Large intestine (tissue), 3 donors: ENCODE measurements around the gene SH3BGRL3. TPM values are rescaled to one million over a fixed set of nuclear protein-coding genes. Genes with fewer than 3 reads are reported as not detected.
A peak's percentile ranks its signal among the peaks of the same experiment; 100 is the strongest.

Experiments
- DNase-seq, 2 donors: peaks; one replicate each; pipeline versions ENCODE4 v3.0.0 to v3.0.0-alpha.2; 2013
- H3K27ac ChIP-seq: one replicate; pipeline ENCODE4 v1.5.1; 2013; ENCODE audit warnings: low read length
- H3K27me3 ChIP-seq: 2 replicates; pipeline ENCODE4 v1.6.1; 2013; ENCODE audit warnings: low read length; ENCODE audit not compliant: control insufficient read depth, insufficient read depth
- H3K36me3 ChIP-seq: 2 replicates; pipeline ENCODE4 v1.6.1; 2013; ENCODE audit warnings: low read length; ENCODE audit not compliant: control insufficient read depth, insufficient read depth
- H3K4me1 ChIP-seq: one replicate; pipeline ENCODE4 v1.6.1; 2013; ENCODE audit warnings: low read length; ENCODE audit not compliant: control insufficient read depth, insufficient read depth
- H3K4me3 ChIP-seq: one replicate; pipeline ENCODE4 v1.5.1; 2013; ENCODE audit warnings: low read length
- H3K9me3 ChIP-seq: one replicate; pipeline ENCODE4 v1.6.1; 2013; ENCODE audit warnings: mild to moderate bottlenecking, low read depth, low read length, moderate library complexity; ENCODE audit not compliant: control insufficient read depth
- WGBS: methylation state at CpG from one replicate; pipeline ENCODE4 v1.1.5; 2013; ENCODE audit warnings: low lambda C conversion rate; ENCODE audit not compliant: insufficient coverage; 5-methylcytosine and 5-hydroxymethylcytosine counted together
- polyA plus RNA-seq: library from polyadenylated mRNA; unstranded; fragments of 120-200 nt; gene quantifications from one replicate; pipeline ENCODE4 v1.2.1, GENCODE V29; 2013

SH3BGRL3 gene
- polyA plus RNA-seq, 1 donor, result 87.3 TPM

DNA sequence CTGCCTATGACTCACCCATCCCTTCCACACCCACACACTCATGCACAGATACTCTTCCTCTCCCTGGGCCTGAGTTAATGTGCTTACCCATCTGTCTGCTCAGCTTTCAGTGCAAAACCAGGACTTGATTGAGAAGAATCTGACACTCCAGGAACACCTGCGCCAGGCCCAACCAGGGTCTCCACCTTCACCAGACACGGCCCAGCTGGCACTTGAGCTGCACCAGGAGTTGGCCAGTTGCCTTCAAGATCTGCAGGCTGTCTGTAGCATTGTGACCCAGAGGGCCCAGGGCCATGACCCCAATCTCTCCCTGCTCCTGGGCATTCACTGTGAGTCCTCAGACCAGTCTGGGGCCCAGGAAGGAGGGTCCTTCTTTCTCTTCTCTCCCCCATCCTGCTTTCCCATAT lies 3.5 kb upstream of the SH3BGRL3 start:
- Histone ChIP-seq H3K27ac (peak overlapping the region; percentile 89), H3K27me3 (no peaks in the 10 kb centered on the region), H3K4me1 (peaks cover 49% of the 10 kb centered on the region), H3K4me3 (no peak overlapping the region), H3K9me3 (no peaks in the 10 kb centered on the region), H3K36me3 (peaks cover 12% of the 10 kb centered on the region)
- DNase-seq, result no peak
- no CpG with 5 or more reads among the region's 2 CpGs for WGBS

DNA sequence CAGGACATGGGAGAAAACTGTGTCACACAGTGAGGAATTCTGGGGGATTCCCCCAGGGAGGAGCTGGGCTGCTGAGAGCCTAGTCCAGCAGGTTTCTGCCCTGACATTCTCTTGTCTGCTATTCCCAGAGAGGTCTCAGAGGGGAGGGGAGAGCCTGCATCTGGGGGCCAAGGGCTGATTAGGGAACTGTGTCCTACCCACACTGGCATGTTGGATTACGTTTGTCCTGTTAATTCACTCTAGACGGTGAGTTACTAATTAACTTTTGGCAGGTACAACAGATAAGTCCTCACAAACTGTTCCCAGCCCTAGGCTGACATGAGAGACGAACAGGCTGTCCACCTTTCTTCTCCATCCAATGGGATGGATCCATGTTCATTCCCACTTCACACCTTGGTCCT lies 2.6 kb upstream of the SH3BGRL3 start:
- peak overlapping the region; percentile 89 for H3K27ac ChIP-seq
- H3K4me3 ChIP-seq, result no peak overlapping the region
- H3K36me3 ChIP-seq, result peaks cover 7% of the 10 kb centered on the region
- 30% methylated on average over 2 of the region's 3 CpGs for WGBS
- peak; percentile 80 to 91 for DNase-seq
- no peaks in the 10 kb centered on the region for H3K9me3 ChIP-seq
- H3K4me1 ChIP-seq, result peaks cover 49% of the 10 kb centered on the region
- H3K27me3 ChIP-seq, result no peaks in the 10 kb centered on the region

DNA sequence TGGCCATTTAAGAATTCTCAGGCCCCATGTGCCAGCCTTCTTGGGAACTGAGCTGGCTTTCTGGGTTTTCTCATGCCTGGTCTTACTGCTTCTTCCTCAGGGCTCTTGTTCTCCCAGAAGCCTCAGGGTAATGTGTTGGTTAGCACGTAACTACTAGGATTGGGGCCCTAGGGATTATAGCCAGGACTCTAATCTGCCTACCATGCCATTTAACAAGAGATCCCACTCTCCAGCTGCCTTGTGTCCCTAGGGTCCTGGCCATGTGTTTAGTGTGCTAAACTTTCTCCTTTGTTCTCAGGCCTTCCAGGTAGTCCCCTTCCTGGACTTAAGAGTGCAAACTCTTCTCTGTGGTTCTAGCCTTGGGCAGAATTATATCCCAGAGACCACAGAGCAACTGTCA lies 2.2 kb upstream of the SH3BGRL3 start:
- Histone ChIP-seq H3K27ac (peak overlapping the region; percentile 89), H3K9me3 (no peaks in the 10 kb centered on the region), H3K4me1 (peaks cover 49% of the 10 kb centered on the region), H3K27me3 (no peaks in the 10 kb centered on the region), H3K36me3 (peaks cover 7% of the 10 kb centered on the region), H3K4me3 (no peak overlapping the region)
- no peak for DNase-seq
- no CpG with 5 or more reads among the region's 1 CpG for WGBS

DNA sequence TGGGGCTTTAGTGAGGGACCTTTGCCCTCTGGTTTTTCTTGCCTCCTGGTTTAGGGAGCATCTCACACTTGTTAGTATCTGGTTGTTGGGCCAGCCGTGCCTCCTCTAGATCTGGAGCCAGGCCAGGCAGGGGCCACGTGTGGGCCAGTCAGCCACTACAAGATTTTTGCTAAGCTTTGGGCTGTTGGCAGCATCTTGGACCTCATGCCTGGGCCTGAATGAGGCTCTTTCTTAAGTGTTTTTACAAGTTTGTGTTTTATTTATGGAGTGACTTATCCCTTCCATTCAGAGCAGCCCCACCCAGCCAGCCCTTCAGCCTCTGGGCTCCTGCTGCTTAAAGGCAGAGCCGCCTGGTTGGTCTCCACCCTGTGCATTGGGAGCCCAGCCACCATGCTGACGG lies 1.6 kb upstream of the SH3BGRL3 start:
- peak in 1 of 2 donors; percentile 82 for DNase-seq
- Histone ChIP-seq H3K4me1 (peaks cover 49% of the 10 kb centered on the region), H3K36me3 (peaks cover 9% of the 10 kb centered on the region), H3K27ac (peak overlapping the region; percentile 89), H3K27me3 (no peaks in the 10 kb centered on the region), H3K9me3 (no peaks in the 10 kb centered on the region), H3K4me3 (no peak overlapping the region)
- WGBS, result no CpG with 5 or more reads among the region's 4 CpGs

DNA sequence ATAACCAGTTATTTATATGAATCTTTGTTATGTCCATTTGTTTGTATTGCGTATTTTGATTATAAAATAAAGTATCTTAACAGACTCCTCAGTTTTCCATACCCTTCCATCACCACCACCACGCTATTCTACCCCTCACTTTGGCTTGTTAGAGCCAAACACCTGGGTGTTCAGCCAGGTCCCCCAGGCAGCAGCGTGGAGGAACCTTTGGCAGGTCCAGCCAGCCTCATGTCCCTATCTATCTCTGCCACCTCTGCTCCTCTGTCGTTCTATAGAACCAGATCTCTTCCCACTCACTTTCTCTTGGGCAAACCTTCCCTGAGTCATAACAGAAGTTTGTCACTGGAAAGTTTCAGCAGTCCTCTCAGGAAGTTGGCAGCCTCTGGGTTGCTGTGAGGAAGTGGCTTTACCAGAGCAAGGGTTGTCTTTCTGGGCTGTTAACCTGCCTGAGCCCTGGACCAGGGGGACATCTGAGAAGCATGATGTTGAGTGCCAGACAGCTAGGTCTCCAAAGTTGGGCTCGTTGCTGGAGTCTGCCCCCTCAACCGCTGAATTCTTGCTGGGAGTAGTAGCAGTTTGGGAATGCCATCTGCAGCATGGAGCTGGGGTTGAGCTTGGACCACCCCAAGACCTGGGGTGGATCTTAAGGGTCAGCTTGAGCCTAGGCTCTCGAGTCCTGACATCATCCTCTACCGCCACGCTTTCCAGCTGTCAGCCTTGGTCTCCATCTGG lies 996 bp upstream of the SH3BGRL3 start:
- peak overlapping the region; percentile 90 for H3K4me3 ChIP-seq
- H3K9me3 ChIP-seq, result no peaks in the 10 kb centered on the region
- no peaks in the 10 kb centered on the region for H3K27me3 ChIP-seq
- peak in 1 of 2 donors; percentile 53 for DNase-seq
- H3K4me1 ChIP-seq, result peaks cover 49% of the 10 kb centered on the region
- H3K27ac ChIP-seq, result peak overlapping the region; percentile 89
- H3K36me3 ChIP-seq, result peaks cover 10% of the 10 kb centered on the region
- WGBS, result 50% methylated on average over 2 of the region's 9 CpGs

DNA sequence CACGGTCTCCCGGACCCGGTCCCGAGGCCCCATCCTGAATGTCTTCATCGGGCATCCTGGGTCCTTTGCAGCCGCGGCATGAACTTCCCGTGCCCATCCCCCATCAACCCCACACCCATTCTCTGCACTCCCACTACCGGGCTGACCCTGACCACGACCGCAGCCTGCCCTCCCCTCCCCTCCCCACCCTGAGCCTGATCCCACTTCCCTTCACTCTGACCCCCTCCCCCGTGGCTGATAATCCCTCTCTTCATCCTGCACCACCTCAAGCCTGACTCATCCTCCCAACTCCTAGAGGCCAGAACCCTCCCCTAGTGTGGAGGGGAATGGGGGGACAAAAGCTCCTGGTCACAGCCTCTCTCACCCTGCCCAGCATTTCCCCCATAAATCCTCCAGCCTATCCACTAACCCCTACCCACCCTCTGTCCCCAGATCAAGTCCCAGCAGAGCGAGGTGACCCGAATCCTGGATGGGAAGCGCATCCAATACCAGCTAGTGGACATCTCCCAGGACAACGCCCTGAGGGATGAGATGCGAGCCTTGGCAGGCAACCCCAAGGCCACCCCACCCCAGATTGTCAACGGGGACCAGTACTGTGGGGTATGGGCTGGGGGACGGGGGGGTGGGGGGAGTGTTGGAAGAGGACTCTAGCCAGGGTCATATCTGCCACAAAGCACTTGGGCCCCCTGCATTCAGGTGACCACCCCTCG lies 602 bp downstream of the SH3BGRL3 start:
- peaks cover 53% of the 10 kb centered on the region for H3K4me1 ChIP-seq
- DNase-seq, result no peak
- whole genome bisulfite sequencing, result 100% methylated on average over 1 of the region's 20 CpGs
- no peaks in the 10 kb centered on the region for H3K9me3 ChIP-seq
- H3K27ac ChIP-seq, result peak overlapping the region; percentile 89
- H3K36me3 ChIP-seq, result peaks cover 7% of the 10 kb centered on the region
- H3K27me3 ChIP-seq, result no peaks in the 10 kb centered on the region
- peak overlapping the region; percentile 90 for H3K4me3 ChIP-seq

DNA sequence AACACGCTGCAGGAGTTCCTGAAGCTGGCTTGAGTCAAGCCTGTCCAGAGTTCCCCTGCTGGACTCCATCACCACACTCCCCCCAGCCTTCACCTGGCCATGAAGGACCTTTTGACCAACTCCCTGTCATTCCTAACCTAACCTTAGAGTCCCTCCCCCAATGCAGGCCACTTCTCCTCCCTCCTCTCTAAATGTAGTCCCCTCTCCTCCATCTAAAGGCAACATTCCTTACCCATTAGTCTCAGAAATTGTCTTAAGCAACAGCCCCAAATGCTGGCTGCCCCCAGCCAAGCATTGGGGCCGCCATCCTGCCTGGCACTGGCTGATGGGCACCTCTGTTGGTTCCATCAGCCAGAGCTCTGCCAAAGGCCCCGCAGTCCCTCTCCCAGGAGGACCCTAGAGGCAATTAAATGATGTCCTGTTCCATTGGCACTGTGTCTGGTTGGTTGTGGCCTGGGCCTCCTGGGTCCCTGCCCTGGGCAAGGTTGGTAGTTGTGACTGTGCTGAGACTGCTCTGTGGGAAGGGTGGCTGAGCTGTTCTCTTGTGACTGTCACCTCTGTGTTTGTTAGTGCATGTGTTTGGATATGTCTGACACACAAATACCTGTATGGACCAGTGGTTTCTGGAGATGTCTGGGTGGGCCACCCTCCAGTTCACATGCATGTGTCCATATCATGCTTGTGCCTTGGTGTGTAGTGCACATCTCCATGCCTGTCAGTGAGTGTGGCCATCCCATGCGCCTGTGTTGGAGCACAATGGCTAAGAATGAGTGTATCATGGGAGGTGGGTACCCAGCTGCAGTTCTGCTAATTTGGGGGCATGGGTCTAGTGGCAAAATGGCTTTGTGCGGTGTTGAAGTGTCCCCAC lies 1.4 kb downstream of the SH3BGRL3 start:
- Histone ChIP-seq H3K4me3 (no peak overlapping the region), H3K27me3 (no peaks in the 10 kb centered on the region), H3K4me1 (peaks cover 45% of the 10 kb centered on the region), H3K36me3 (peaks cover 7% of the 10 kb centered on the region), H3K27ac (no peak overlapping the region), H3K9me3 (no peaks in the 10 kb centered on the region)
- DNase-seq, result no peak
- no CpG with 5 or more reads among the region's 5 CpGs for WGBS

DNA sequence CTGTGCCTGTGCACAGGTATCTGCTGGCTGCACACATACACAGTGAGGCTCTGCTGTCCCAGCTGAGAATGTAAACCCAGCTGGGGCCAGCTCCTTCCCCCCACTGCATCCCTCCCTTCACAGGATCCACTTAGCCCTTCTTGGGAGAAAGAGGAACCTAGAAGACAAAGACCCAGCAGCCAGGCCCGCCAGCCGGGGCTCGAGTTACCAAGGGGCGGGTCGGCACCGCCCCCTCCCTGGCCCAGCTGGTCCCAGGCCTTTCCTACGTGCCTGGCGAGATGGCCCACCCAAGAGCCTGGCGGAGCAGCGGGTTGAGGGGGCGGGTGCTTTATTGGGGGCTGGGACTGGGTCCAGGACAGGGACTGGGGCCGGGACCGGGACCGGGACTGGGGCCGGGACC lies 2.1 kb downstream of the SH3BGRL3 start:
- peaks cover 7% of the 10 kb centered on the region for H3K36me3 ChIP-seq
- no CpG with 5 or more reads among the region's 15 CpGs for WGBS
- no peak overlapping the region for H3K4me3 ChIP-seq
- DNase-seq, result peak in 1 of 2 donors; percentile 50
- no peak overlapping the region for H3K27ac ChIP-seq
- H3K27me3 ChIP-seq, result no peaks in the 10 kb centered on the region
- peaks cover 39% of the 10 kb centered on the region for H3K4me1 ChIP-seq
- no peaks in the 10 kb centered on the region for H3K9me3 ChIP-seq

DNA sequence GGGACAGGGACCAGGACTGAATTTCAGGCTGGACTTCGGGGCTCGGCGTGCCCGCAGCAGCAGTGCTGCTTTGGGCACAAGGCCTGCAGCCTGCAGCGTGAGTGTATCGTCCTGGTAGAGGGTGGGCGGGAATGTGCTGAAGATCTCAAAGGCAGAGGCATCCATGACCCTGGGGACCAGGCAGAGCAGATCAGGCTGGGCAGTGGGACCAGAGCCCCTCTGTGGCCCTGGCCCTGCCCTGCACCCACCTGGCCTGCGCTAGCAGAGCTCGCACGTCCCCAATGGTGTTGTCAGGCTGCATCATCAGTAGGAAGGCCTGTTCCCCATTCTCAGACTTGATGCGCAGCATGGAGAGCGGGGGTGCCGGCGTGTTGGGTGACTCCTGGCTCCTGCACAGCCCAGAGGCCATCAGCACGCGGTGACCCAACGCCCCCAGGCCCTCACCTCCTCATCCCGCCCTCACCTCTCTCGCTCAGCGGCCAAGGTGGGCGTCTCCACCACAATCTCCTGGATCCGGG lies 2.6 kb downstream of the SH3BGRL3 start:
- Histone ChIP-seq H3K27me3 (no peaks in the 10 kb centered on the region), H3K27ac (no peak overlapping the region), H3K4me1 (peaks cover 34% of the 10 kb centered on the region), H3K9me3 (no peaks in the 10 kb centered on the region), H3K4me3 (no peak overlapping the region), H3K36me3 (peaks cover 7% of the 10 kb centered on the region)
- WGBS, result no CpG with 5 or more reads among the region's 22 CpGs
- DNase-seq, result no peak

DNA sequence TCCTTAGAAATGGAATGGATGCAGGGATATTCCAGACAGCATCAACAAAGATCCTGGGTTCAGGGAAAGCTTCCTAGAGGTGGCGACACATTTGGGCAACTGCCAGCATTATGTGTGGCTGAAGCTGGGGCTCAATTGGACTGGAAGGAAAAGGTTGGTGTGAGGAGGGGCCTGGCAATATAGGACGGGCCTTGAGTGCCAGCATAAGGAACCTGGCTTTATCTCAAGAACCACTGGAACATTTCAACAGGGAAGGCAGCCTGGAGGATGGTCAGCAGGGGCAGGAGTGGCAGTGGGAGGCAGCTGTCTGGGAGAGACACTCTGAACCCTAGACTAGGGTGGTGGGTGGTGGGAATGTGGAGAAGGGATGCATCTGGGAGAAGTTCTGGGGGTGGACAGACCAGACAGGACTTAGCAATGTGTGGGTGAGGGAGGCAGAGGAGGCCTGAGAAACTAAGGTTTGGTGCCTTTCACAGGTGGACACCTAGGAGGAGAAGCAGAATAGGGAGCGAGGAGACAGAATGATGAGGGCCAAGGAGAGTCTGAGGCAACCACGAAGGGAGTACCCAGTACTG lies 3.5 kb downstream of the SH3BGRL3 start:
- Histone ChIP-seq H3K27me3 (no peaks in the 10 kb centered on the region), H3K4me1 (peaks cover 25% of the 10 kb centered on the region), H3K4me3 (no peak overlapping the region), H3K27ac (no peak overlapping the region), H3K36me3 (peaks cover 7% of the 10 kb centered on the region), H3K9me3 (no peaks in the 10 kb centered on the region)
- no CpG with 5 or more reads among the region's 4 CpGs for WGBS
- DNase-seq, result no peak
